Lower leg skin (tissue), 4 donors: ENCODE results near the gene SPARCL1. TPM values are rescaled to one million over a fixed set of nuclear protein-coding genes. Genes with fewer than 3 reads are reported as not detected.
"Not testable (repeated sequence)": the region's sequence is repeated elsewhere in the genome, so short reads cannot be mapped to it uniquely, and the experiment has no call there.

Experiments
- DNase-seq, 2 donors: peaks; one replicate each; pipeline ENCODE4 v3.0.0-alpha.2; 2019; ENCODE audit warnings: low spot score in 2 of 2
- H3K4me3 ChIP-seq: fragments of 200-600 bp; sonication (generic); 2 replicates; pipeline ENCODE4 v1.5.1; 2017; ENCODE audit warnings: mild to moderate bottlenecking, low read depth; ENCODE audit not compliant: poor library complexity, severe bottlenecking
- CTCF ChIP-seq, 3 donors: fragments of 450-650 bp; IDR thresholded peaks; one replicate each; pipeline ENCODE4 v1.5.1; 2016; ENCODE audit warnings: antibody characterized with exemption in 3 of 3, mild to moderate bottlenecking in 3 of 3, moderate library complexity in 2 of 3
- POLR2A ChIP-seq, 2 donors: fragments of 450-650 bp; IDR thresholded peaks; one replicate each; pipeline ENCODE4 v1.6.1; 2016 to 2017; ENCODE audit warnings: antibody characterized with exemption in 2 of 2, mild to moderate bottlenecking in 1 of 2, moderate library complexity in 1 of 2
- WGBS, 2 donors: methylation state at CpG; one replicate each; pipeline ENCODE4 v1.1.5; 2018; 5-methylcytosine and 5-hydroxymethylcytosine counted together
- intact Hi-C: fragments of 100-400 bp; cut with DNase I; formaldehyde crosslinking; loops from one replicate; pipeline ENCODE4 v1.15.0; 2023; ENCODE audit warnings: low total_unique reads
- total RNA-seq, 4 donors: library from RNA; depleted of rRNA; stranded (reverse); fragments of >200 nt; gene quantifications; one replicate each; pipeline ENCODE4 v1.1.0, GENCODE V29; 2016

Gene SPARCL1
- total RNA-seq, 4 donors from 2014 or later: 66.2 to 259 (median 117) TPM

DNA sequence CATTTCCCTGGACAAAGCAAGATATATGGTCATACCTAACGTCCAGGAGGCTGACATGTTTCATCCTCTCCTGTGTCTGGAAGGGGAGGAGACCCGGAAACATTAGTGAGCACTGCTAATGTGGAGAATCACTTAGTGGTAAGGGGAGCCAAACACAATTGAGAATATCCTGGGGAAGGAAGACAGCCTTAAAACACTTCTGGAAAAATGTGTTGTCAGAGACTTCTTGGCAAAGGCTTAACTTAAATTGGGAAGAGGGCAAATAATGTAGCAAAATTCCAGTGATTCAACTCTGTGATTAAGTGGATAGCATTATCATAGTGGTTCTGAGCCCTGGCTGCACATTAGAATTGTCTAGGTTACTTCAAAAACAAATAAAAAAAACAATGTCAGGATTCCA, 39.5 kb downstream of the SPARCL1 start:
- DNase-seq: no peak
- WGBS, 2 donors: 71 to 72% methylated on average over 2 of the region's 2 CpGs
- TF ChIP-seq CTCF (IDR thresholded peaks at IDR 0.05): no peak
- TF ChIP-seq POLR2A (IDR thresholded peaks at IDR 0.05): no peak
- H3K4me3 ChIP-seq: no peak overlapping the region
- intact Hi-C loops: no loop called here

GRCh38 chr4:87488666-87489065, 40.5 kb downstream of the SPARCL1 start:
- WGBS, 2 donors: 89 to 93% methylated on average over 4 of the region's 4 CpGs
- DNase-seq: not testable (repeated sequence)

DNA sequence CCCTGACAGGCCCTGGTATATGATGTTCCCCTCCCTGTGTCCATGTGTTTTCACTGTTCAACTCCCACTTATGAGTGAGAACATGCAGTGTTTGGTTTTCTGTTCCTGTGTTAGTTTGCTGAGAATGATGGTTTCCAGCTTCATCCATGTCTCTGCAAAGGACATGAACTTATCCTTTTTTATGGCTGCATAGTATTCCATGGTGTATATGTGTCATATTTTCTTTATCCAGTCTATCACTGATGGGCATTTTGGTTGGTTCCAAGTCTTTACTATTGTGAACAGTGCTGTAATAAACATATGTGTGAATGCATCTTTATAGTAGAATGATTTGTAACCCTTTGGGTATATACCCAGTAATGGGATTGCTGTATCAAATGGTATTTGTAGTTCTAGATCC, 45.9 kb downstream of the SPARCL1 start:
- intact Hi-C loops: loop anchor here (5.0 kb wide), 1 partner anchor 66 kb away; no protein-coding TSS in a partner anchor
- not testable (repeated sequence) for DNase-seq, H3K4me3 ChIP-seq

More at GRCh38 chr4:87488666-87489065, 40.5 kb downstream of the SPARCL1 start:
- intact Hi-C loops, H3K4me3 ChIP-seq: not testable (repeated sequence)

DNA sequence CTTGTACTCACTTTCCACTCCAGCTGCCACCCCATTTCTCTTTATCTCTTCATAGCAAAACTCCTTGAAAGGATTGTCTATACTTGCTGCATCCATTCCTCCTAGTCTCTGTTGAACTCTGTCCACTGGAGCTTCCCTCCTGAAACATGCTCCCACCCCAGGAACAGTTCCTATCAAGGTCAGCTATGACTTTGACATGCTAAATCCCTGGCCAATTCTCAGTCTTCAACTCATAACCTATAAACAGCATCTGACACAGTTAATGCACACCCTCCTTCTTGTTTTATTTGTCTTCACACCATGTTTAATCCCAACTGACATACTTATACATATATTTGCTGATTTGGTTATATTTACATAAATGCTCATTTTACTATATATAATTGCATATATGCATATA, 47.8 kb downstream of the SPARCL1 start:
- intact Hi-C loops: loop anchor here (5.0 kb wide), 1 partner anchor 64 kb away; no protein-coding TSS in a partner anchor
- no peak overlapping the region for H3K4me3 ChIP-seq
- no peak for DNase-seq
- no peak for TF ChIP-seq POLR2A (IDR thresholded peaks at IDR 0.05)
- TF ChIP-seq CTCF (IDR thresholded peaks at IDR 0.05): no peak

- TF ChIP-seq CTCF (IDR thresholded peaks at IDR 0.05): no peak
- no peak for TF ChIP-seq POLR2A (IDR thresholded peaks at IDR 0.05)
- no peak for DNase-seq
- intact Hi-C loops: no loop called here
- H3K4me3 ChIP-seq: no peak overlapping the region
- 86 to 93% methylated on average over 1 of the region's 1 CpG for WGBS, 2 donors
Observed at GRCh38 chr4:87478732-87479250, 50.4 kb downstream of the SPARCL1 start.

- WGBS, 2 donors: 55 to 62% methylated on average over 3 of the region's 3 CpGs
- TF ChIP-seq CTCF (IDR thresholded peaks at IDR 0.05) (no peak), POLR2A (IDR thresholded peaks at IDR 0.05) (no peak)
- intact Hi-C loops: no loop called here
- no peak overlapping the region for H3K4me3 ChIP-seq
- DNase-seq: no peak
Observed at GRCh38 chr4:87476934-87477333, 52.2 kb downstream of the SPARCL1 start.

DNA sequence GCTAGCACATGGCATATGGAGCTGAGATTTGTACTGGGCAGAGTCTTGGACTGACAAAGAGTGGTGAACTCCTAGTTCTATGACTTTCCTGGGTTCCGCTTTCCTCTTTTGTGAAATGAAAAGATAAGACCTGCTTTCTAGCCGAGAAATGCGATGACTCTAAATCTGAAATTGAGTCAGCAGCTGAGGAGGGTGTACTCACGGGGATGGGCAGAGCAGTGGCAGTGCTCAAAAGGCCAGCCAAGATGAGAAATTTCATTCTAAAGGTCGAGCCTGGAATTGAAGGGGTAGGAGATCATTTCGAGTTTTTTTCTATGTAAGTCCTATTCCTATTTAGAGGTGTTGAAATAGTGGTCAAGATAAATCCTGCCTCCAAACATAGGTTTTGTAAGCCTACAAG, 59.8 kb downstream of the SPARCL1 start:
- WGBS, 2 donors: 88 to 91% methylated on average over 6 of the region's 6 CpGs
- intact Hi-C loops: no loop called here

More for the DNA sequence above, 59.8 kb downstream of the SPARCL1 start:
- H3K4me3 ChIP-seq: no peak overlapping the region
- no peak for TF ChIP-seq CTCF (IDR thresholded peaks at IDR 0.05)
- TF ChIP-seq POLR2A (IDR thresholded peaks at IDR 0.05): no peak
- no peak for DNase-seq
